Astrocyte (in vitro differentiated cells and primary cell): ENCODE data around the gene TAMALIN. TPM values are rescaled to one million over a fixed set of nuclear protein-coding genes. Genes with fewer than 3 reads are reported as not detected.
"Not testable (repeated sequence)": the region's sequence is repeated elsewhere in the genome, so short reads cannot be mapped to it uniquely, and the experiment has no call there.

Source experiments
- DNase-seq: peaks from one replicate; pipeline ENCODE4 v3.0.0-alpha.2; 2010; ENCODE audit warnings: low read depth
- FAIRE-seq: peaks from 2 replicates; lab custom pipeline; 2011; peaks lifted over from hg19 to GRCh38; lab: Jason Lieb, UNC
- H2AFZ ChIP-seq: 2 replicates; pipeline ENCODE4 v1.6.0; 2012; ENCODE audit warnings: low read depth, low read length, inconsistent platforms
- H3K27ac ChIP-seq: 2 replicates; pipeline ENCODE4 v1.5.1; 2011; ENCODE audit warnings: low read depth, low read length, inconsistent platforms
- H3K27me3 ChIP-seq: 2 replicates; pipeline ENCODE4 v1.6.0; 2011; ENCODE audit warnings: low read length, inconsistent platforms; ENCODE audit not compliant: insufficient read depth
- H3K36me3 ChIP-seq: 2 replicates; pipeline ENCODE4 v1.5.1; 2011; ENCODE audit warnings: low read length, inconsistent platforms; ENCODE audit not compliant: insufficient read depth
- H3K4me1 ChIP-seq: 2 replicates; pipeline ENCODE4 v1.5.1; 2011; ENCODE audit warnings: low read length, inconsistent platforms; ENCODE audit not compliant: insufficient read depth
- H3K4me2 ChIP-seq: 2 replicates; pipeline ENCODE4 v1.6.0; 2012; ENCODE audit warnings: low read length, inconsistent platforms
- H3K4me3 ChIP-seq: 2 replicates; pipeline ENCODE4 v1.5.1; 2011; ENCODE audit warnings: low read depth, mild to moderate bottlenecking, low read length, inconsistent platforms; ENCODE audit not compliant: insufficient read depth
- H3K79me2 ChIP-seq: 2 replicates; pipeline ENCODE4 v1.6.0; 2012; ENCODE audit warnings: mild to moderate bottlenecking, low read length, inconsistent platforms; ENCODE audit not compliant: insufficient read depth
- H3K9ac ChIP-seq: 2 replicates; pipeline ENCODE4 v1.6.0; 2012; ENCODE audit warnings: mild to moderate bottlenecking, low read length, inconsistent platforms
- H3K9me3 ChIP-seq: 2 replicates; pipeline ENCODE4 v1.5.1; 2012; ENCODE audit warnings: low read depth, mild to moderate bottlenecking, low read length, inconsistent platforms; ENCODE audit not compliant: insufficient read depth
- H4K20me1 ChIP-seq: 2 replicates; pipeline ENCODE4 v1.6.0; 2012; ENCODE audit warnings: low read length, inconsistent platforms; ENCODE audit not compliant: insufficient read depth
- H3K27ac Mint-ChIP-seq: one replicate; pipeline ENCODE4 v1.8.0; 2021; ENCODE audit warnings: mild to moderate bottlenecking, mixed read lengths; ENCODE audit not compliant: unreplicated experiment
- H3K27me3 Mint-ChIP-seq: one replicate; pipeline ENCODE4 v1.8.0; 2021; ENCODE audit warnings: low read depth, mixed read lengths; ENCODE audit not compliant: unreplicated experiment
- H3K36me3 Mint-ChIP-seq: one replicate; pipeline ENCODE4 v1.8.0; 2021; ENCODE audit warnings: low read depth, mixed read lengths; ENCODE audit not compliant: unreplicated experiment
- H3K4me1 Mint-ChIP-seq: one replicate; pipeline ENCODE4 v1.8.0; 2021; ENCODE audit warnings: low read depth, mixed read lengths; ENCODE audit not compliant: unreplicated experiment
- H3K4me3 Mint-ChIP-seq: one replicate; pipeline ENCODE4 v1.8.0; 2021; ENCODE audit warnings: mild to moderate bottlenecking, moderate library complexity, mixed read lengths; ENCODE audit not compliant: unreplicated experiment
- H3K9me3 Mint-ChIP-seq: one replicate; pipeline ENCODE4 v1.8.0; 2021; ENCODE audit warnings: mild to moderate bottlenecking, mixed read lengths; ENCODE audit not compliant: unreplicated experiment
- EZH2 ChIP-seq: IDR thresholded peaks from 2 replicates; pipeline ENCODE4 v1.6.1; 2012; ENCODE audit warnings: mild to moderate bottlenecking, low read length, inconsistent platforms; ENCODE audit not compliant: insufficient read depth
- total RNA-seq: library from RNA; stranded (reverse); gene quantifications from 2 replicates; pipeline ENCODE4 v1.2.1, GENCODE V29; 2021
- TF ChIP-seq, protein P1 (sequence below): IDR thresholded peaks from 2 replicates; pipeline ENCODE4 v1.5.1; 2011; ENCODE audit warnings: low read depth, mild to moderate bottlenecking, inconsistent platforms, low read length, moderate library complexity; ENCODE audit not compliant: insufficient read depth

Gene TAMALIN
- total RNA-seq, 1 donor from 2014 or later = 9.6 TPM

- Histone ChIP-seq H3K4me2 (no peak overlapping the region), H3K79me2 (peaks cover 22% of the 10 kb centered on the region), H3K27ac (peak overlapping the region; percentile 43), H3K4me3 (no peak overlapping the region), H3K27me3 (no peaks in the 10 kb centered on the region), H3K9ac (no peak overlapping the region), H3K36me3 (peaks cover 8% of the 10 kb centered on the region), H3K9me3 (no peaks in the 10 kb centered on the region), H4K20me1 (peaks cover 13% of the 10 kb centered on the region), H3K4me1 (peaks cover 54% of the 10 kb centered on the region), H2AFZ (no peak overlapping the region)
- H3K4me1 Mint-ChIP-seq = peaks cover 57% of the 10 kb centered on the region
- DNase-seq = peak; percentile 77
- TF ChIP-seq, protein P1, sequence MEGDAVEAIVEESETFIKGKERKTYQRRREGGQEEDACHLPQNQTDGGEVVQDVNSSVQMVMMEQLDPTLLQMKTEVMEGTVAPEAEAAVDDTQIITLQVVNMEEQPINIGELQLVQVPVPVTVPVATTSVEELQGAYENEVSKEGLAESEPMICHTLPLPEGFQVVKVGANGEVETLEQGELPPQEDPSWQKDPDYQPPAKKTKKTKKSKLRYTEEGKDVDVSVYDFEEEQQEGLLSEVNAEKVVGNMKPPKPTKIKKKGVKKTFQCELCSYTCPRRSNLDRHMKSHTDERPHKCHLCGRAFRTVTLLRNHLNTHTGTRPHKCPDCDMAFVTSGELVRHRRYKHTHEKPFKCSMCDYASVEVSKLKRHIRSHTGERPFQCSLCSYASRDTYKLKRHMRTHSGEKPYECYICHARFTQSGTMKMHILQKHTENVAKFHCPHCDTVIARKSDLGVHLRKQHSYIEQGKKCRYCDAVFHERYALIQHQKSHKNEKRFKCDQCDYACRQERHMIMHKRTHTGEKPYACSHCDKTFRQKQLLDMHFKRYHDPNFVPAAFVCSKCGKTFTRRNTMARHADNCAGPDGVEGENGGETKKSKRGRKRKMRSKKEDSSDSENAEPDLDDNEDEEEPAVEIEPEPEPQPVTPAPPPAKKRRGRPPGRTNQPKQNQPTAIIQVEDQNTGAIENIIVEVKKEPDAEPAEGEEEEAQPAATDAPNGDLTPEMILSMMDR = no peak
- no peak for TF ChIP-seq EZH2
- H3K36me3 Mint-ChIP-seq = peaks cover 14% of the 10 kb centered on the region
- peak overlapping the region; percentile 55 for H3K4me3 Mint-ChIP-seq
- peak overlapping the region; percentile 67 for H3K27ac Mint-ChIP-seq
- FAIRE-seq = no peak
- H3K9me3 Mint-ChIP-seq = no peaks in the 10 kb centered on the region
- H3K27me3 Mint-ChIP-seq = no peaks in the 10 kb centered on the region
Observed at GRCh38 chr12:51976376-51977160, 30.2 kb upstream of the TAMALIN start.

- Mint-ChIP-seq H3K27me3 (no peaks in the 10 kb centered on the region), H3K27ac (no peak overlapping the region), H3K4me1 (peaks cover 49% of the 10 kb centered on the region), H3K4me3 (no peak overlapping the region), H3K36me3 (peaks cover 18% of the 10 kb centered on the region), H3K9me3 (no peaks in the 10 kb centered on the region)
- peaks cover 46% of the 10 kb centered on the region for H3K4me1 ChIP-seq
- no peak for TF ChIP-seq EZH2
- TF ChIP-seq, protein P1 = no peak
- DNase-seq = peak; percentile 36
- peaks cover 13% of the 10 kb centered on the region for H4K20me1 ChIP-seq
- no peak overlapping the region for H2AFZ ChIP-seq
- H3K4me3 ChIP-seq = no peak overlapping the region
- no peak overlapping the region for H3K4me2 ChIP-seq
- H3K27ac ChIP-seq = no peak overlapping the region
- H3K9ac ChIP-seq = no peak overlapping the region
- H3K36me3 ChIP-seq = peaks cover 8% of the 10 kb centered on the region
- FAIRE-seq = no peak
- H3K9me3 ChIP-seq = no peaks in the 10 kb centered on the region
- no peaks in the 10 kb centered on the region for H3K27me3 ChIP-seq
- peaks cover 19% of the 10 kb centered on the region for H3K79me2 ChIP-seq
Observed at GRCh38 chr12:51977320-51977753, 29.4 kb upstream of the TAMALIN start.

- not testable (repeated sequence) for H3K9ac ChIP-seq, H3K4me3 Mint-ChIP-seq
Observed at GRCh38 chr12:51979306-51979705, 27.4 kb upstream of the TAMALIN start.

More at GRCh38 chr12:51979306-51979705, 27.4 kb upstream of the TAMALIN start:
- Mint-ChIP-seq H3K36me3 (peaks cover 25% of the 10 kb centered on the region), H3K4me1 (peaks cover 32% of the 10 kb centered on the region)
- H2AFZ ChIP-seq, H3K4me3 ChIP-seq, H3K27me3 ChIP-seq, H3K36me3 ChIP-seq, H3K27ac ChIP-seq, FAIRE-seq, H3K9me3 Mint-ChIP-seq, H4K20me1 ChIP-seq, H3K27me3 Mint-ChIP-seq, H3K9me3 ChIP-seq, H3K27ac Mint-ChIP-seq: not testable (repeated sequence)
- H3K79me2 ChIP-seq = peaks cover 11% of the 10 kb centered on the region
- peak overlapping the region; percentile 5 for H3K4me2 ChIP-seq
- DNase-seq = peak; percentile 42
- peaks cover 28% of the 10 kb centered on the region for H3K4me1 ChIP-seq
